ENCODE data around the gene SORCS1. TPM values are rescaled to one million over a fixed set of nuclear protein-coding genes. Genes with fewer than 3 reads are reported as not detected.

The SORCS1 gene
- total RNA-seq, 2 experiments from 2014 or later = not detected

- no peaks in the 10 kb centered on the region for H3K36me3 Mint-ChIP-seq (ENCODE audit: low read depth)
- ChIA-PET CTCF (no interaction called here), POLR2A (no interaction called here)
- H3K4me1 Mint-ChIP-seq = no peaks in the 10 kb centered on the region
- H3K4me3 Mint-ChIP-seq = no peak overlapping the region
- H3K27ac Mint-ChIP-seq = no peak overlapping the region
- no peaks in the 10 kb centered on the region for H3K27me3 Mint-ChIP-seq
- no peak for DNase-seq
- H3K9me3 Mint-ChIP-seq = peaks cover 2% of the 10 kb centered on the region
Observed at GRCh38 chr10:106565546-106565945, 599.0 kb downstream of the SORCS1 start.

- Mint-ChIP-seq H3K27me3 (no peaks in the 10 kb centered on the region), H3K4me3 (no peak overlapping the region), H3K27ac (no peak overlapping the region), H3K4me1 (no peaks in the 10 kb centered on the region), H3K36me3 (ENCODE audit: low read depth) (no peaks in the 10 kb centered on the region), H3K9me3 (peaks cover 2% of the 10 kb centered on the region)
- CTCF ChIA-PET = no interaction called here
- POLR2A ChIA-PET = no interaction called here
- DNase-seq = no peak
Observed at GRCh38 chr10:106563384-106563783, 601.1 kb downstream of the SORCS1 start.

GRCh38 chr10:106560925-106561640 lies 603.4 kb downstream of the SORCS1 start:
- Mint-ChIP-seq H3K27ac (no peak overlapping the region), H3K9me3 (peaks cover 4% of the 10 kb centered on the region), H3K4me1 (no peaks in the 10 kb centered on the region), H3K36me3 (ENCODE audit: low read depth) (no peaks in the 10 kb centered on the region), H3K27me3 (no peaks in the 10 kb centered on the region), H3K4me3 (no peak overlapping the region)
- DNase-seq = no peak
- POLR2A ChIA-PET = no interaction called here
- CTCF ChIA-PET = no interaction called here

- Mint-ChIP-seq H3K4me3 (no peak overlapping the region), H3K27ac (no peak overlapping the region), H3K4me1 (no peaks in the 10 kb centered on the region), H3K27me3 (no peaks in the 10 kb centered on the region), H3K9me3 (peaks cover 4% of the 10 kb centered on the region), H3K36me3 (ENCODE audit: low read depth) (no peaks in the 10 kb centered on the region)
- POLR2A ChIA-PET = no interaction called here
- DNase-seq = no peak
- CTCF ChIA-PET = no interaction called here
Observed at GRCh38 chr10:106559442-106559841, 605.1 kb downstream of the SORCS1 start.

GRCh38 chr10:106557951-106558733 lies 606.4 kb downstream of the SORCS1 start:
- Mint-ChIP-seq H3K36me3 (ENCODE audit: low read depth) (no peaks in the 10 kb centered on the region), H3K4me3 (no peak overlapping the region), H3K27ac (no peak overlapping the region), H3K27me3 (no peaks in the 10 kb centered on the region), H3K9me3 (peaks cover 2% of the 10 kb centered on the region), H3K4me1 (no peaks in the 10 kb centered on the region)
- DNase-seq = no peak
- ChIA-PET CTCF (no interaction called here), POLR2A (no interaction called here)

GRCh38 chr10:106557053-106557452 lies 607.5 kb downstream of the SORCS1 start:
- DNase-seq = no peak
- Mint-ChIP-seq H3K4me1 (no peaks in the 10 kb centered on the region), H3K27ac (no peak overlapping the region), H3K36me3 (ENCODE audit: low read depth) (no peaks in the 10 kb centered on the region), H3K27me3 (no peaks in the 10 kb centered on the region), H3K9me3 (peaks cover 2% of the 10 kb centered on the region), H3K4me3 (no peak overlapping the region)
- ChIA-PET POLR2A (no interaction called here), CTCF (no interaction called here)

GRCh38 chr10:106555599-106555998 lies 608.9 kb downstream of the SORCS1 start:
- POLR2A ChIA-PET = no interaction called here
- H3K9me3 Mint-ChIP-seq = peaks cover 2% of the 10 kb centered on the region

GRCh38 chr10:106551501-106552062 lies 612.9 kb downstream of the SORCS1 start:
- CTCF ChIA-PET = no interaction called here
- Mint-ChIP-seq H3K4me3 (no peak overlapping the region), H3K27ac (no peak overlapping the region), H3K4me1 (no peaks in the 10 kb centered on the region), H3K36me3 (ENCODE audit: low read depth) (no peaks in the 10 kb centered on the region), H3K9me3 (peaks cover 9% of the 10 kb centered on the region), H3K27me3 (no peaks in the 10 kb centered on the region)
- POLR2A ChIA-PET = no interaction called here
- DNase-seq = no peak

More at GRCh38 chr10:106555599-106555998, 608.9 kb downstream of the SORCS1 start:
- Mint-ChIP-seq H3K4me1 (no peaks in the 10 kb centered on the region), H3K36me3 (ENCODE audit: low read depth) (no peaks in the 10 kb centered on the region), H3K4me3 (no peak overlapping the region), H3K27me3 (no peaks in the 10 kb centered on the region), H3K27ac (no peak overlapping the region)
- no peak for DNase-seq
- CTCF ChIA-PET = no interaction called here

GRCh38 chr10:106548832-106549231 lies 615.7 kb downstream of the SORCS1 start:
- POLR2A ChIA-PET = no interaction called here
- no peak overlapping the region for H3K27ac Mint-ChIP-seq
- no peak for DNase-seq
- no peak overlapping the region for H3K4me3 Mint-ChIP-seq
- CTCF ChIA-PET = no interaction called here
- H3K4me1 Mint-ChIP-seq = no peaks in the 10 kb centered on the region
- H3K36me3 Mint-ChIP-seq (ENCODE audit: low read depth) = no peaks in the 10 kb centered on the region
- H3K27me3 Mint-ChIP-seq = no peaks in the 10 kb centered on the region
- peaks cover 9% of the 10 kb centered on the region for H3K9me3 Mint-ChIP-seq

- Mint-ChIP-seq H3K27me3 (no peaks in the 10 kb centered on the region), H3K4me3 (no peak overlapping the region), H3K9me3 (peaks cover 9% of the 10 kb centered on the region), H3K27ac (no peak overlapping the region), H3K4me1 (no peaks in the 10 kb centered on the region), H3K36me3 (ENCODE audit: low read depth) (no peaks in the 10 kb centered on the region)
- ChIA-PET CTCF (no interaction called here), POLR2A (no interaction called here)
- no peak for DNase-seq
Observed at GRCh38 chr10:106547047-106547635, 617.4 kb downstream of the SORCS1 start.

GRCh38 chr10:106542461-106542860 lies 622.0 kb downstream of the SORCS1 start:
- DNase-seq = no peak

GRCh38 chr10:106540645-106541044 lies 623.9 kb downstream of the SORCS1 start:
- peaks cover 2% of the 10 kb centered on the region for H3K9me3 Mint-ChIP-seq
- DNase-seq = no peak
- H3K4me1 Mint-ChIP-seq = no peaks in the 10 kb centered on the region
- H3K36me3 Mint-ChIP-seq (ENCODE audit: low read depth) = no peaks in the 10 kb centered on the region
- H3K4me3 Mint-ChIP-seq = no peak overlapping the region
- H3K27me3 Mint-ChIP-seq = no peaks in the 10 kb centered on the region
- POLR2A ChIA-PET = no interaction called here
- no peak overlapping the region for H3K27ac Mint-ChIP-seq
- CTCF ChIA-PET = no interaction called here

More at GRCh38 chr10:106542461-106542860, 622.0 kb downstream of the SORCS1 start:
- Mint-ChIP-seq H3K4me1 (no peaks in the 10 kb centered on the region), H3K4me3 (no peak overlapping the region), H3K27me3 (no peaks in the 10 kb centered on the region), H3K27ac (no peak overlapping the region), H3K36me3 (ENCODE audit: low read depth) (no peaks in the 10 kb centered on the region), H3K9me3 (peaks cover 2% of the 10 kb centered on the region)
- ChIA-PET CTCF (no interaction called here), POLR2A (no interaction called here)

GRCh38 chr10:106537866-106538265 lies 626.6 kb downstream of the SORCS1 start:
- H3K4me3 Mint-ChIP-seq = no peak overlapping the region
- DNase-seq = no peak
- peaks cover 2% of the 10 kb centered on the region for H3K9me3 Mint-ChIP-seq
- no peaks in the 10 kb centered on the region for H3K4me1 Mint-ChIP-seq
- no peaks in the 10 kb centered on the region for H3K27me3 Mint-ChIP-seq
- ChIA-PET POLR2A (no interaction called here), CTCF (no interaction called here)
- no peaks in the 10 kb centered on the region for H3K36me3 Mint-ChIP-seq (ENCODE audit: low read depth)
- no peak overlapping the region for H3K27ac Mint-ChIP-seq

Measured in activated CD4-positive, alpha-beta memory T cell treated with anti-CD3 and anti-CD28 coated beads, Interleukin-2, amount 10 ng/mL, durations not matched to agents 7 days and 5 days (primary cell).